ENCODE data around the gene MYO1G. TPM values are rescaled to one million over a fixed set of nuclear protein-coding genes. Genes with fewer than 3 reads are reported as not detected.
"Not testable (repeated sequence)": the region's sequence is repeated elsewhere in the genome, so short reads cannot be mapped to it uniquely, and the experiment has no call there.

MYO1G gene
- total RNA-seq, 6 experiments from 2014 or later: 0.92 to 4.5 (median 2.0) TPM

- WGBS (ENCODE audit: insufficient coverage, low coverage, low lambda C conversion rate, missing lambda C conversion rate): 100% methylated on average over 1 of the region's 1 CpG
- Histone ChIP-seq H3K4me1 (peaks cover 0 to 3% (median 0%) of the 10 kb centered on the region in 4 donors), H3K36me3 (peaks cover 0 to 6% (median 0%) of the 10 kb centered on the region in 4 donors), H3K27ac (no peak overlapping the region), H3K9me3 (no peaks in the 10 kb centered on the region), H3K27me3 (no peaks in the 10 kb centered on the region), H3K4me3 (no peak overlapping the region)
- TF ChIP-seq POLR2A (IDR thresholded peaks at IDR 0.05) (no peak), CTCF (IDR thresholded peaks at IDR 0.05) (no peak)
- DNase-seq (peak in 1 of 3 donors; percentile 14), ATAC-seq (no peak)
- intact Hi-C loops (cut with DNase I): no loop called here
Observed at GRCh38 chr7:45026013-45026412, 47.2 kb upstream of the MYO1G start.

- ATAC-seq; H3K27me3 ChIP-seq; H3K4me1 ChIP-seq; intact Hi-C loops (cut with DNase I); H3K4me3 ChIP-seq; H3K36me3 ChIP-seq; H3K9me3 ChIP-seq; DNase-seq; H3K27ac ChIP-seq: not testable (repeated sequence)
- WGBS (ENCODE audit: insufficient coverage, low coverage, low lambda C conversion rate, missing lambda C conversion rate): 92% methylated on average over 12 of the region's 12 CpGs
Observed at GRCh38 chr7:45025473-45025872, 46.7 kb upstream of the MYO1G start.

- TF ChIP-seq POLR2A (IDR thresholded peaks at IDR 0.05) (no peak), CTCF (IDR thresholded peaks at IDR 0.05) (no peak)
- WGBS (ENCODE audit: insufficient coverage, low coverage, low lambda C conversion rate, missing lambda C conversion rate): 89% methylated on average over 2 of the region's 2 CpGs
- DNase-seq: no peak
- H3K4me3 ChIP-seq: no peak overlapping the region
- H3K36me3 ChIP-seq: peaks cover 0 to 6% (median 0%) of the 10 kb centered on the region in 4 donors
- H3K9me3 ChIP-seq: no peaks in the 10 kb centered on the region
- intact Hi-C loops (cut with DNase I): no loop called here
- no peak for ATAC-seq
- no peak overlapping the region for H3K27ac ChIP-seq
- H3K27me3 ChIP-seq: no peaks in the 10 kb centered on the region
- H3K4me1 ChIP-seq: peaks cover 0 to 8% (median 0%) of the 10 kb centered on the region in 4 donors
Observed at GRCh38 chr7:45024126-45024744, 45.4 kb upstream of the MYO1G start.

GRCh38 chr7:45021604-45022296 is 42.9 kb upstream of the MYO1G start:
- Histone ChIP-seq H3K4me1 (peaks cover 0 to 8% (median 0%) of the 10 kb centered on the region in 4 donors), H3K27ac (no peak overlapping the region), H3K9me3 (no peaks in the 10 kb centered on the region), H3K27me3 (no peaks in the 10 kb centered on the region), H3K36me3 (no peaks in the 10 kb centered on the region), H3K4me3 (no peak overlapping the region)
- TF ChIP-seq CTCF (IDR thresholded peaks at IDR 0.05): no peak
- no peak for TF ChIP-seq POLR2A (IDR thresholded peaks at IDR 0.05)
- ATAC-seq (peak in 1 of 4 donors; percentile 19), DNase-seq (no peak)
- WGBS (ENCODE audit: insufficient coverage, low coverage, low lambda C conversion rate, missing lambda C conversion rate): 58% methylated on average over 3 of the region's 3 CpGs
- intact Hi-C loops (cut with DNase I): no loop called here

GRCh38 chr7:45020915-45021314 is 42.1 kb upstream of the MYO1G start:
- intact Hi-C loops (cut with DNase I): no loop called here
- H3K9me3 ChIP-seq: no peaks in the 10 kb centered on the region
- ATAC-seq (peak; percentile 33 to 75 (median 58)), DNase-seq (no peak)
- TF ChIP-seq CTCF (IDR thresholded peaks at IDR 0.05) (no peak), POLR2A (IDR thresholded peaks at IDR 0.05) (no peak)
- no peaks in the 10 kb centered on the region for H3K27me3 ChIP-seq
- WGBS (ENCODE audit: insufficient coverage, low coverage, low lambda C conversion rate, missing lambda C conversion rate): 44% methylated on average over 5 of the region's 5 CpGs
- peaks cover 0 to 10% (median 0%) of the 10 kb centered on the region in 4 donors for H3K4me1 ChIP-seq
- H3K4me3 ChIP-seq: no peak overlapping the region
- no peaks in the 10 kb centered on the region for H3K36me3 ChIP-seq
- H3K27ac ChIP-seq: no peak overlapping the region

Data from right lobe of liver (tissue), 6 donors.